ENCODE measurements around the gene DNAJC18.

Gene DNAJC18

GRCh38 chr5:139403787-139404483 is 35.4 kb downstream of the DNAJC18 start, which contains the start of gene SPATA24 (continued):
- TF ChIP-seq ZNF280C (tag by site-specific recombination; IDR thresholded peaks at IDR 0.05) (no peak), ZNF776 (tag by site-specific recombination; IDR thresholded peaks at IDR 0.05; ENCODE audit: borderline replicate concordance) (no peak), ZNF585B (tag by site-specific recombination; IDR thresholded peaks at IDR 0.05) (no peak; the same call in 1 of the 2 replicates), ZNF561 (tag by site-specific recombination; IDR thresholded peaks at IDR 0.05; ENCODE audit: borderline replicate concordance) (peak; percentile 69), ZNF621 (tag by site-specific recombination; IDR thresholded peaks at IDR 0.05) (no peak), ZNF558 (tag by site-specific recombination; IDR thresholded peaks at IDR 0.05) (peak; percentile 54; the same call in 1 of the 2 replicates), KLF10 (tag by site-specific recombination; IDR thresholded peaks at IDR 0.05) (peak; percentile 93), ZIC2 (tag by site-specific recombination; IDR thresholded peaks at IDR 0.05) (peak; percentile 83), ZFHX2 (tag by site-specific recombination; conservative IDR thresholded peaks at IDR 0.05) (peak; percentile 97), MYNN (tag by site-specific recombination; IDR thresholded peaks at IDR 0.05; ENCODE audit: borderline replicate concordance) (no peak), YY2 (tag by site-specific recombination; IDR thresholded peaks at IDR 0.05) (peak; percentile 96), OVOL3 (tag by site-specific recombination; IDR thresholded peaks at IDR 0.05) (no peak), ZNF335 (tag by site-specific recombination; conservative IDR thresholded peaks at IDR 0.05) (peak; percentile 85), HOXC10 (CRISPR knock-in tag; IDR thresholded peaks at IDR 0.05) (no peak), ZNF37A (tag by site-specific recombination; IDR thresholded peaks at IDR 0.05) (no peak), ZNF174 (tag by site-specific recombination; IDR thresholded peaks at IDR 0.05) (no peak)
- TF ChIP-seq, protein P1, sequence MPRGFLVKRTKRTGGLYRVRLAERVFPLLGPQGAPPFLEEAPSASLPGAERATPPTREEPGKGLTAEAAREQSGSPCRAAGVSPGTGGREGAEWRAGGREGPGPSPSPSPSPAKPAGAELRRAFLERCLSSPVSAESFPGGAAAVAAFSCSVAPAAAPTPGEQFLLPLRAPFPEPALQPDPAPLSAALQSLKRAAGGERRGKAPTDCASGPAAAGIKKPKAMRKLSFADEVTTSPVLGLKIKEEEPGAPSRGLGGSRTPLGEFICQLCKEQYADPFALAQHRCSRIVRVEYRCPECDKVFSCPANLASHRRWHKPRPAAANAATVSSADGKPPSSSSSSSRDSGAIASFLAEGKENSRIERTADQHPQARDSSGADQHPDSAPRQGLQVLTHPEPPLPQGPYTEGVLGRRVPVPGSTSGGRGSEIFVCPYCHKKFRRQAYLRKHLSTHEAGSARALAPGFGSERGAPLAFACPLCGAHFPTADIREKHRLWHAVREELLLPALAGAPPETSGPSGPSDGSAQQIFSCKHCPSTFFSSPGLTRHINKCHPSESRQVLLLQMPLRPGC (tag by site-specific recombination; IDR thresholded peaks at IDR 0.05), result peak; percentile 60; the same call in 1 of the 2 replicates

GRCh38 chr5:139403418-139403786 is 35.9 kb downstream of the DNAJC18 start:
- peak overlapping the region; percentile 56 for H3K4me3 ChIP-seq (ENCODE audit: low read depth, low read length)
- H3K4me1 ChIP-seq (ENCODE audit: control insufficient read depth, insufficient read depth, low read length), result peaks cover 5% of the 10 kb centered on the region; the same call in 1 of the 2 replicates
- H3K9me3 ChIP-seq (ENCODE audit: control insufficient read depth, insufficient read depth, low read depth, low read length), result no peaks in the 10 kb centered on the region
- peak; percentile 98 for TF ChIP-seq ATF2 (tag by site-specific recombination; IDR thresholded peaks at IDR 0.05; ENCODE audit: low read depth)
- no peak for TF ChIP-seq KLF7 (tag by site-specific recombination; IDR thresholded peaks at IDR 0.05; ENCODE audit: borderline replicate concordance)
- no peak for TF ChIP-seq ZNF266 (tag by site-specific recombination; IDR thresholded peaks at IDR 0.05; ENCODE audit: low read depth)
- peak; percentile 34; the same call in 1 of the 2 replicates for TF ChIP-seq SCRT2 (tag by site-specific recombination; IDR thresholded peaks at IDR 0.05)
- TF ChIP-seq IKZF3 (tag by site-specific recombination; IDR thresholded peaks at IDR 0.05), result peak; percentile 40; the same call in 1 of the 2 replicates
- peak; percentile 57; the same call in 1 of the 2 replicates for TF ChIP-seq ZBTB48 (tag by site-specific recombination; IDR thresholded peaks at IDR 0.05)
- peak; percentile 96 for TF ChIP-seq ZNF335 (tag by site-specific recombination; conservative IDR thresholded peaks at IDR 0.05)
- ChIA-PET POLR2A (interaction anchor here (0.7 to 2.3 kb wide), 5 partner anchors 11 to 110 kb away, joined by 3 to 8 read pairs (median 3); partner anchors contain the start of genes DNAJC18, MATR3, PAIP2 and STING1), CTCF (interaction anchor here (0.5 to 1.6 kb wide), 11 partner anchors 8 to 990 kb away, joined by 3 to 4 read pairs (median 3); no protein-coding TSS in a partner anchor)
- H3K36me3 ChIP-seq (ENCODE audit: control insufficient read depth in 2 of 2, insufficient read depth in 1 of 2, low read length in 2 of 2), result peaks cover 0 to 12% of the 10 kb centered on the region in 2 experiments; a peak in 2 of 3 replicates
- H3K27ac ChIP-seq (ENCODE audit: extremely low read depth, low read depth, low read length), result peak overlapping the region; percentile 82

Measured in HEK293 (cell line).